Right hindlimb (tissue), 1 donor: ENCODE measurements around the gene SCEL.

Source experiments
- DNase-seq: peaks from one replicate; pipeline ENCODE4 v3.0.0-alpha.2; 2018

The SCEL gene

GRCh38 chr13:77522444-77522843 lies 13.1 kb upstream of the SCEL start:
- no peak for DNase-seq

- DNase-seq, result no peak
These were observed 12.1 kb upstream of the SCEL start for GRCh38 chr13:77523386-77523785.

- DNase-seq, result no peak
These were observed 11.4 kb upstream of the SCEL start for GRCh38 chr13:77523834-77524728.

DNA sequence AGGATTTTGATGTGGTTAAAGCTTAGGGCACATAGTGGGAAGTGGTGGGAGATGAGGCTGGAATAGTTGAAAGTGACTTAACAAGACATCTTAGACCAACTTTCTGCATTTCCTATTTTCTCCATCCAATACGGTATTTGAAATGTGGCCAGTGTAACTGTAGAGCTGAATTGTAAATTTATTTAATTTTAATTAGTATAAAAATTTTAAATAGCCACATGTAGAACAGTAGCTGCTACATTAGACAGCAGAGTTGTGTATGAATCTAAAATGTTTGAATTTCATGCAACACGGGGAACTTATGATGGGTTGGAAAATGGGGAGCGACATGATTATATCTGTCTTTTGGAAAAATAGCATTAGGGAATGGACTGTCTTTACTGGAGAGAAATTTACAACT lies 7.1 kb upstream of the SCEL start:
- DNase-seq, result no peak

GRCh38 chr13:77528834-77529500 lies 6.5 kb upstream of the SCEL start:
- DNase-seq, result no peak

DNA sequence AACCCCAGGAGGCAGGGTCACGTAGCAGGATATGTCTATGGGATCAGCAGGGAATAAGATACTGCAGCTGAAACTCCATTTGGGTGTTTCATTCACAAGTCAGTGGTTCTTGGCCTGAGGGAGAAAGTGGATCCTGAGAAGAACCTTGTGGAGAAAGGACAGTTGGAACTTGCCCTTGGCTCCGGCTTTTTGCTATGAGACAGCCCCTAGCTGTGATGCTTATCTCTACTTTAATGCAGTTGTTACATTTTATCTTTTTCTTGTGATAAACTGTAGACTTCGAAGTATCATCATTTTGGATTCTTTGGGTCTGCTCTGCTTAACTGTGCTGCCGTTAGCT lies 6.0 kb upstream of the SCEL start:
- no peak for DNase-seq

GRCh38 chr13:77530875-77531274 lies 4.6 kb upstream of the SCEL start:
- no peak for DNase-seq

DNA sequence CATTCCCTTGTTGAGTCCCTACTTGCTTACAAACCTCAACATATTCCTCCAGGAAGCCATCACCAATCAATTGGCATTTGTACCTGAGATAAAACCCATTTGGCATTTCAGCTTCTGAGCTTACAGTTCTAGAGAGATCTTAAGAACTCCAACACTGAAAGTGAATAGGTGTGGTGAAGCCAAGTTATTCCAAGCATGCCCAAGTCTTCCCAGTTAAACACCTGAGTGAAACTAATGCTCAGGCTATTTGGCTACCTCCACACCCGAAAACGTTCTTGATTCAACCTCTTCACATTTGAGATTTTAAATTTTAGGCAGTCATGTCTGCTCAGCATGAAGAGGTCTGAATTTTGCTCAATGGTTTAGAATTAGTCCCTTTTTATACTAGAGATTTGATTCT lies 2.5 kb upstream of the SCEL start:
- DNase-seq, result no peak

- DNase-seq, result no peak
These were observed 1.4 kb upstream of the SCEL start for GRCh38 chr13:77533875-77534788.

DNA sequence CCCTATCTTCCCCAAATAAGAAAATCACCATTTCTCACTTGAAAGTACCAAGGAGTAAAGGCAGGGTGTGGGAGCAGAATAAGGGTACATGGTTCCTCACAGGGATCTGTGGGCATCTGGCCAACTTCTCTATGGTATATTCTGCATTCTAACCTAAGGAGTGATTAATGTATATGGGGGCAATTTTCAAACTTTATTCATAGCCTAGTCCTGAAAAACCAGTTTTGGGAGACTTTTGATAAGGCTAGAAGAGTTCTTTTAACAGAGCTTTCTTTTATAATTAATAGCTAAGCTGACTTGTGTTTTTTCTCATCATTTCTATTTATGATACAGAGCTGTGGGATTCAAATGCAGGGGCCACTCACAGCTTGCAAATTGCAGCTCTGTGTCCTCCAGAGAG lies 852 bp downstream of the SCEL start:
- no peak for DNase-seq

DNA sequence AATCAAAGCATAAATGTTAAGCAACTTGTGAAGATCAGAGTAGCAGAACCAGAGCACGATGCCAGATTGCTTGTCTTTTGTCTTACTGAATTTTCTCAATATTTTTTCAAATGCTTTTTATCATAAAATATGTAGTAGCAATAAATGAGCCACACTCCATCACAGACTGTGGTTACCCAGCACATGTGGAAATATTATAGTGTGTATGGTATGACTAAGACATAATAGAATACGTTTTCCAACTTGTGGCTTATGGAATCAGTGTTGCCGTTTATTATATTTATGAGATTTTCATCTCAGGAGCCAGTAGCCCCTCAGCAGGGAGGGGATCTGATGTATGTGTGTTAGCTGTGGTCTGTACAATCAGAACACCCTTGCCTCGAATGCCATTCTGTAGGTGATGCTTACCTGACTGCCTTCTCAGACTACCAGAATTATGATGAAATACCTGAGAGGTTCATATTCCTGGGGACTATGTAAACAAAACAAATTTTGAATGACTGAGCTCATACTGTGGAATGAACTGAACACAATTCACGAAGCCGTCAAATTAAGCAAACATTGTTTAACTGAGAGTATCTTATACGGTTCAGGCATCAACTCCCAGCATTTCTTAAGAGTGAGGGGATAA lies 1.9 kb downstream of the SCEL start:
- DNase-seq, result no peak

DNA sequence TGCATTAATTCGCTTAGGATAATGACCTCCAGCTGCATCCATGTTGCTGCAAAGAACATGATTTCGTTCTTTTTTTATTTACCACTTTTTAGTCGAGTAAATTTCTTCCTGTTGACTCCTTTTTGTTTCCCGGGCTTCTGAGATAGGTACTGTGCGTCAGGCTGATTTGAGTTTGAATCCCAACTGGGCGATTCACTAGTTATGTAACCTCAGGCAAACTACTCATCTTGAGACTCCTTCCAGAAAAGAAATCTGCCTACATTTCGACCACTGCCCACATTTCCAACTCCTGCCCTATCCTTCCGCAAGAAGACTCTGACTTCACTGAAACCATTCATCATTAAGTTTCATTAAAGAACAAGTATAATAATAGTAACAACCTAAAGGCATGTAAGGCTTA lies 8.2 kb downstream of the SCEL start:
- DNase-seq, result no peak

- DNase-seq, result peak; percentile 88
These were observed 8.8 kb downstream of the SCEL start for GRCh38 chr13:77544355-77544754.

DNA sequence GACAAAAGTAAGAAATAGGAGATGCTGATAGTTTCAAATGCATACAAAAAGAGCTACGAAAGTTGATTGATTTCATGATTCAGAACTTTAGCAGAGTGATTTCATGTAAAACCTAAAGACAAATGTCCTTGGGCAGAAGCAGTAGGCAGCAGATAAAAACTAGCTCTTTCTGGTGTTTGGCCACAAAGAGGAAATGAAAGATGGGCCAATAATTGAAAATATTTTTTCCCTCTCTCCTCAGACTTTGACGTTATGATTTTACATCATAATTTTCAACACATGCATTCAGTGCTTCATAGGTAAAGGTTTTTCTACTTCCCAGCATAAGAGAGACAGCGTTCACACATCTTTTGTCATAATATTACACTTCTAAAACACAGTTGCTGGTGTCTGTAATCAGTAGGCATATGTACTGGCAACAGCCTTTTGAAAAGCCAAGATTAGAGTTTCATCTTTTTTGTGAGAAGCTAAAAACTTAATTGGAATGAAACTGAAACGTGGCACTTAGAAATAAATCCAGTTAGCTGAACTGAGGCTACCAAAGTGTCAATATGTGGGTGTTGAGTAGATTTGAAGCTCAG lies 9.3 kb downstream of the SCEL start:
- no peak for DNase-seq

GRCh38 chr13:77545626-77546412 lies 10.3 kb downstream of the SCEL start:
- no peak for DNase-seq

- DNase-seq, result no peak
These were observed 12.6 kb downstream of the SCEL start for GRCh38 chr13:77548095-77548494.

DNA sequence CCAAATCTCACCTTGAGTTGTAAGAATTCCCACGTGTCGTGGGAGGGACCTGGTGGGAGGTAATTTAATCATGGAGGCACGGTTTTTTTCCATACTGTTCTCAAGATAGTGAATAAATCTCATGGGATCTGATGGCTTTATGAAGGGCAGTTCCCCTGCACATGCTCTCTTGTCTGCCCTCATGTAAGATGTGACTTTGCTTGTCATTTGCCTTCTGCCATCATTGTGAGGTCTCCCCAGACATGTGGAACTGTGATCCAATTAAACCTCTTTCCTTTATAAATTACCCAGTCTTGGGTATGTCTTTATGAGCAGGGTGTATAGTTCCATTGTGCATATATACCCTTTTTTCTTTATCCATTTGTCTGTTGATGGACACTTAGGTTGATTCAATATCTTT lies 13.1 kb downstream of the SCEL start:
- DNase-seq, result no peak

- no peak for DNase-seq
These were observed 18.6 kb downstream of the SCEL start for GRCh38 chr13:77554069-77554468.

DNA sequence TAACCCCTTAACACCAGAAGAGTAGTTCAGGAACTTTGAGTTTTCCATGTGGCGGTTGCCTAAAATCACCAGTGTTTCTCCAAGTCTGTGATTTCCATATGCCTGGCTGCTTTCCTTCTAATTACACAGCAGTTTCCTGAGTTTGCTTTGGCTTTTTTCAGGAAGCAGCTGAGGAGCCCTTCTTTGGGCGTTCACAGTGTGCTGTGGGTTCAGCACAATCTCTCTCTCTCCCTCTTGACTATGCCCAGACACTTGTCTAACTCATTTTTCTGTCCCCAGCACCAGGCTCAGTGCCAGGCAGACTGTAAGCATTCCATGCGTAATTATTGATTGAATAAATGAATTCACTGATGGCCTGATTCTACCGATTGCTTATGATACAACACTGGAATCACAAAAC lies 19.7 kb downstream of the SCEL start:
- DNase-seq, result no peak

- no peak for DNase-seq
These were observed 22.5 kb downstream of the SCEL start for GRCh38 chr13:77558016-77558415.

DNA sequence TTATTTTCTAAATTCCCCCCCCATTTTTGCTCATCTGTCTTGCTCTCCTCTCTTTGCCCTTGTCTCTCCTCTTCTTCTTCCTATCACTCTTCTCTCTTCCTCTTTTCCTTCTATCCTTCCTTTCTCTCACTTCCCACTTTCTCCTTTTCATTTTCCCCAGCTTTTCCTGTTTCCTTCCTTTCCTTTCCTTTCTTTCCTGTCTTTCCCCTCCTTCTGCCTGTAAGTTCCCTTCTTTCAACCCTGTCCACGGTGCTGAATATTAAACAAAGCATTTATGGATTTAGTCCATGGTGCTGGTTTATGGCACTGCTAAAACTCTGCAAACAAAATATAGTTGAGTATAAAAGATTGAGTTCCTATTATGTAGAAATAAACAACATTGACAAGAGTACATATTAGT lies 27.6 kb downstream of the SCEL start:
- no peak for DNase-seq

- DNase-seq, result no peak
These were observed 30.1 kb downstream of the SCEL start for GRCh38 chr13:77565635-77566034.
